GM19372 (cell line): ENCODE data around the gene BARX2.

Experiments used
- ATAC-seq: cut with Tn5 transposase; IDR thresholded peaks from one replicate; pipeline ENCODE4 v1.9.1; 2021; ENCODE audit warnings: mild to moderate bottlenecking, low read depth, moderate library complexity; ENCODE audit not compliant: unreplicated experiment

BARX2 gene

GRCh38 chr11:129394709-129395108 lies 19.1 kb downstream of the BARX2 start:
- ATAC-seq: no peak

DNA sequence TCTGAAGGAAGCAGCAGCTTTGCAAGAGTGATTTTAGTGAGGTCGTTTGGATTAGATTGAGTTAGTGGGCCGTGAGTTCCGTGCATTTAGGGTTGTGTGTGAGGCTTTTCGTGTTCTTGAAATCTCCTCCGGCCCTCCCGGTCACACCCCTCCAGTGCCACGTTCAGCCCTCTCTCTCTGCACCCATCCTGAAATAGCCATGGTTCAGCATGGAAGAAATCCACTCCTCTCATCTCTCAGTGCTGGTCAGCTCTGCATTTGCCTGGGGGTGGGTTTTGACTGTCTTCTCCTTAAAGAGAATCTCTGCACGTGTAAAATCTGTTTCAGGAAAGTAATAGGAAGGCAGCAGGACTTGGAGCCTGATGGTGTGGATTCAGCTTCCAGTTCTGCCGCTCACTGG lies 19.8 kb downstream of the BARX2 start:
- ATAC-seq: no peak

DNA sequence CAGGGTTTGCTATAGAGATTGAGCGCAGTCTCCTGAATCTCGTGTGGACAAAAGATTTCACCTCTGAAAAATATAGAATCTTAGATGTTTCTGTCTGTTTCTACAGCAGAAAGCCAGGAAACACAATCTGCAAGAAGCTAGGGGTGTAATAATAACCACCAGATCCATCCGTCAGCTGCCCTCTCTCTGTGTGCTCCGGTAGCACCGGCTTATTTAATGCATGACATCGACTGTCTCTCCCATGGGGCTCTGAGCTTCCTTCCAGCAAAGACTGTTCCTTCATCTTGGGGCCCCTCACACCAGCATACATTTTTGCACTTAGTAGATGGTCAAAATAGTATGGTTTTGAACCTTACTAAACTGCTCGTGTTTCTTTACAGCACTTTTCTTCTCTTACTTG lies 20.2 kb downstream of the BARX2 start:
- ATAC-seq: no peak

- ATAC-seq: no peak
These were observed 20.8 kb downstream of the BARX2 start for GRCh38 chr11:129396454-129396853.

- no peak for ATAC-seq
These were observed 26.8 kb downstream of the BARX2 start for GRCh38 chr11:129402206-129403171.

- ATAC-seq: no peak
These were observed 29.1 kb downstream of the BARX2 start for GRCh38 chr11:129404731-129405130.

GRCh38 chr11:129408865-129409444 lies 33.3 kb downstream of the BARX2 start:
- no peak for ATAC-seq

GRCh38 chr11:129410395-129410960 lies 34.8 kb downstream of the BARX2 start:
- no peak for ATAC-seq

DNA sequence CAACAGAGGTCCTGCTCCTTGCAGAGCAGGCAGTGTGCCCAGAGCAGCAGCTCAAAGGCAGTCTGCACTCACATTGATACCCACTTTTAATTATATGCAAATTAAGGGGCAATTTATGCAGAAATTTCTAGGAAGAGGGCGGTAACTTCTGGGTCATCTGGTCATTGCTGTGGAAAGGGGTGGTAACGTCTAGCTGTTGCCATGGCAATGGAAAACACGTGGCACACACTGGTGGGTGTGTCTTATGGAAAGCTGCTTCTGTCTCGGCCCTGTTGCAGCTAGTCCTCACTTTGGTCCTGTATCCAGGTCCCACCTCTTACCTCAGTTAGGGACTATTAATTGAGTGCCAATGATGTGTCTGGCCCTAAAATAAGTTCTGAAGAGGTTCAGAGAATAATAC lies 36.8 kb downstream of the BARX2 start:
- no peak for ATAC-seq

- no peak for ATAC-seq
These were observed 38.7 kb downstream of the BARX2 start for GRCh38 chr11:129414144-129414872.

DNA sequence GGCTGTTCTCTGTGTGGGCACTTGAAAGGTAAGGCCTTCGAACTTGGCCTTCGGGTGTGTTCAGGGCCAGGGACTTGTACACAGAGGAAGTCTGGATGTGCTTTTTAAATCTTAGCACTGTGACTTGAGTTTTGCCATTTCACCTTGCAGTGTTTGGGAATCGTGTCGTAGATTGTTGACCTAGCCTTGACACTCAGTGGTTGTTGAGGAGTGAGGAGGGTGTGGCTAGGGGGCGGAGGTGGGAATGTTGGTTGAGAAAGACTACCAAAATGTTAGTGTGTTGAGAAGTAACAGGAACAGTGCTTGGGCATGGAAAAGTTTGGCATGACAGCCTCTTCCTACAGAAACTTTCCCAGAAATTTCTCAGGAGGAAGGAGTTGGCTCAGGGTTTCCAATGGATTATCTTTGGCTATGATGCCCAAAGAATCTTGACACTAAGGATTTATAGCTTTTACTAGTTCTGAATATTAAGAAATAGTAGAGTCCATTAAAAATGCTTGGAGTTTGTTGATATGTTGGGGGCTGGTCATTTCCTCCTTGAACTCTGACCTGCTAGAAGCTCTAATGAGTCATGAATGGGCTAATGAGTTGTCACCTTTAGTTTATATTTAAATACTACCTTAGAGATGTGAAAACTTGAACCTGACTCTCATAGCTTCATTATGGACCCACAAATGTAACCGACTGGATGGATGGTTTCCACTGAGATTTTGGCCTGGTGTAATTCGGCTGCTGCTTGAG lies 40.6 kb downstream of the BARX2 start:
- ATAC-seq: no peak

DNA sequence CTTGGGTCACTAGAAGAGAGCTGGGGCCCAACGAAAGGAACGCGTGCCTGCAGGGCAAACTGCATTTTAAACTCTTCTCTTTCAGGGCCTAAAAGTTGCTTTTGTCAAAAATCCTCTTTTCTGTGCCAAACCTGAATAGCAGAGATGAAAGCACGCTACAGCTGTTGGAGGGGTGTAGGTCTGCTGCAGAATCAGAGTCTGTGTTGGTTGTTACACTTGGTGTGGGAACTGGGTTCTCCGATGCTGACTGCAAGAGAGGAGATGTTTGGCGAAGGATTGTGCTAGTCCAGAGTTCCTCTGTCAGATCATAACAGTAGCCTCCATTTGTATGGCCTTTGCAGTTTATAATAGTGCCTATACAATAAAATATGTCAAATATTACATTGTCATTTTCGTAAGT lies 41.8 kb downstream of the BARX2 start:
- no peak for ATAC-seq

DNA sequence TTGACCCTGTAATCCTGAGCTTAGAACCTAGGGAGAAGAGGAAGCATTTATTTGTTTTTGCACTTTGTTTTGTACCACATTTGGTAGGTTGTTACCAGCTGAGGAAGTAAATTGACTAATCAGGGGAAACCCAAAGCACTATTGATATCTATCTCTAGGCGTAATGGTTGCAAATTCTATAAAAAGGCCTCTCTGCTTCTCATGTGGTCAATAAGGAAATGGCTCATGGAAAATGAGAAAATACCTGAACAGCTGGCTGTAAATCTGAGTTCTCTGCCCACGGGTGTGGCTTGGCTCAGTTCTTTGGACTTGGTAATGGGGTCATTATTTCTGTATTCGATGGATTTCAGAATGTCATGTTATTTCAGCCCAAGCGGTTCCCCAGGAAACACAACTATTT lies 42.4 kb downstream of the BARX2 start:
- peak; percentile 87 for ATAC-seq

DNA sequence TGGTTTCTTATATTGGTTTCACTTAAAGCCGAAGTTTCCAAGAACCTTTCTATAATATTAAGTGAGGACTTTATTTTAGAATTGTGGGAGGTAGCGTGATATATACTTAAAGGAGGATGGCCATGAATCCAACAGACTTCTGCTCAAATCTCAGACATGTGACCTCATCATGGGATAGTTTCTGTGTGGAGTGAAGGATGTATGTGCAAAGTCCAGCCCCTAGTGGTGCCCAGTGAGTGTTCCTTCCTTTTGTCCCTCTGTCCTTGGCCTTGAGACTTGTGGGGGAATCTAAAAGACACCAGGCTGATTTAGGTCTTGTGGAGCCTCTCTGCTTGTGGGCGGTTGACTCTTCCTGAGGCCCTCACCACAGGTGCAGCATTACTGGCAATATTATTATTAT lies 43.7 kb downstream of the BARX2 start:
- ATAC-seq: no peak

- no peak for ATAC-seq
These were observed 47.8 kb downstream of the BARX2 start for GRCh38 chr11:129423426-129423825.

DNA sequence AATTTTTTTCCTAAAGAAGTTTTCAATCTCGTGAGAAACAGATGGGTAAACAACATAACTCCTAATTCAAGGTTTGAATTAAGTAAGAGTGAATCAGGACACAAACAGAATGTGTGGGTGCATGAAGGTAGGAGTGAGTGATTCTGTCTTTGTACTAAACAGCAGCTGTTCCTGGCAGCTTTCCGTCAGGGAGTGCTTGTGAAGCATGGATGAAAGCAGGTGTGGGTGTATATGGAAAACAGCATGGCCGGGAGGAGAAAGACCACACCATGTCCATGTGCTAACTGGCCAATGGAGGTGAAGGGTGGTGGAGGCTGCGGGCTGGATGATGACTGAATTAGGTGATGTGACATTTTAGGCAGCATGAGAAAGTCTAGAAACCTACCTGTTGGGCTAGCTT lies 49.6 kb downstream of the BARX2 start:
- ATAC-seq: no peak

DNA sequence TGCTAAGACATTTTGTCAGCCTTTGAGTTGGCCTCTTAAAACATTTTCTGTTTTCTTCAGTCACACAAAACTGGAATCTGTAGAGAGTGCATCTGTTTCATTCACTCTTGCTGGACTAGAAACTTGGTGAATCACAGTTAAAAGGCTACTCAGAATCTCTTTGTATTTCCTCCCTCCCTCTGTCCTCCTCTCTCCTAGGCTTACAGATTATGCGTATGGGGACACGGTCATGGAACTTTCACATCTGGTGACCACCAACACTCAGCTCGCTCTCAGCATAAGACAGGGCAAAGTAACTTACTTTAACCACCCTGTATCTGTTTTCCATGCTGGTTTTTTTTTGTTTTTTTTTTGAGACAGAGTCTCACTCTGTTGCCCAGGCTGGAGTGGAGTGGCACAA lies 50.4 kb downstream of the BARX2 start:
- ATAC-seq: no peak

- no peak for ATAC-seq
These were observed 51.1 kb downstream of the BARX2 start for GRCh38 chr11:129426776-129427175.

- ATAC-seq: no peak
These were observed 51.7 kb downstream of the BARX2 start for GRCh38 chr11:129427376-129427775.

- ATAC-seq: no peak
These were observed 52.3 kb downstream of the BARX2 start for GRCh38 chr11:129427816-129428406.
